ENCODE results near the gene ARSK.

The ARSK gene, protein sequence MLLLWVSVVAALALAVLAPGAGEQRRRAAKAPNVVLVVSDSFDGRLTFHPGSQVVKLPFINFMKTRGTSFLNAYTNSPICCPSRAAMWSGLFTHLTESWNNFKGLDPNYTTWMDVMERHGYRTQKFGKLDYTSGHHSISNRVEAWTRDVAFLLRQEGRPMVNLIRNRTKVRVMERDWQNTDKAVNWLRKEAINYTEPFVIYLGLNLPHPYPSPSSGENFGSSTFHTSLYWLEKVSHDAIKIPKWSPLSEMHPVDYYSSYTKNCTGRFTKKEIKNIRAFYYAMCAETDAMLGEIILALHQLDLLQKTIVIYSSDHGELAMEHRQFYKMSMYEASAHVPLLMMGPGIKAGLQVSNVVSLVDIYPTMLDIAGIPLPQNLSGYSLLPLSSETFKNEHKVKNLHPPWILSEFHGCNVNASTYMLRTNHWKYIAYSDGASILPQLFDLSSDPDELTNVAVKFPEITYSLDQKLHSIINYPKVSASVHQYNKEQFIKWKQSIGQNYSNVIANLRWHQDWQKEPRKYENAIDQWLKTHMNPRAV

DNA sequence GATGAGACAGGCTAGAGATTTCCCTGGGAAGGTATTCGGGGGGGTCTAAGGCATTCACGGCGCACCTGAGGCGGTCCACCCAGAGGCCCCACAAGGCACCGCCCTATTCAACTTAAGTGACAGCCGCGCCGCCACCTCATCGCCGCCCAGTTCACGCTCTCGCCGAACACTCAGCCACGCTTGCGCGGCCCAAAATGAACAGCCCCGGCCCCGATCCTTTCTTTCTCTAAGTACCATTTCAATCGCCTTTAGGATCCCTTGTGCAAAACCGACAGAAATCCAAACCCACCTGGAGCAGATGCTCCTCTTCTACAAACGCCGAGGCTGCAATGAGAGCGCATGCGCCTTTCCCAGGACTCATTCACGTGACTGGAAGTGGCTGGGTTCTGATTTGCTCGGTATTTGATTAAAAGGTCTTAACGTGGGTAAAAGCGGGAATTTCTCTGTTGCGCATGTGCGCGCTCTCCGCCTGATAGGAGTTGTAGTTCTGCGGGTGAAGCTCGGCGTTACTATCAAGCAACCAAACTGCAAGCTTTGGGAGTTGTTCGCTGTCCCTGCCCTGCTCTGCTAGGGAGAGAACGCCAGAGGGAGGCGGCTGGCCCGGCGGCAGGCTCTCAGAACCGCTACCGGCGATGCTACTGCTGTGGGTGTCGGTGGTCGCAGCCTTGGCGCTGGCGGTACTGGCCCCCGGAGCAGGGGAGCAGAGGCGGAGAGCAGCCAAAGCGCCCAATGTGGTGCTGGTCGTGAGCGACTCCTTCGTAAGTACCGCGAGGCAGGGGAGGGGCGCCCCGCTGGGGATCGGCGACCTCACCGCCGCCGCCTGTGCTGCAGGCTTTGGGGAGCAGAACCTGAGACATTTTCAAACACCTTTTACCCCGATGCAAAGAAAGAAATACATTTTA is at the start of gene ARSK, which contains the start of gene SKIC3:
Gene ARSK (plus strand): TSS at position 455 of the 902 bp plus-strand sequence. CDS start 178 bp downstream, at position 633.
Gene SKIC3 (minus strand): TSS at position 331 of the 902 bp plus-strand sequence. CDS start 7,827 bp downstream, outside the sequence.
- H3K36me3 ChIP-seq (ENCODE audit: insufficient read depth, low read length): peaks cover 18% of the 10 kb centered on the region
- peak; percentile 99 for DNase-seq (ENCODE audit: low read depth, low spot score)
- peak within 1 kb of the TSS; percentile 73 for H3K9ac ChIP-seq (ENCODE audit: insufficient read length)
- H3K9me3 ChIP-seq (ENCODE audit: low read depth, low read length): no peaks in the 10 kb centered on the region
- H3K4me3 ChIP-seq: peak within 1 kb of the TSS; percentile 81
- TF ChIP-seq FOXP2 (optimal IDR thresholded peaks at IDR 0.05; ENCODE audit: control extremely low read depth, extremely low read length, insufficient read depth): no peak
- peak; percentile 88 for TF ChIP-seq POLR2AphosphoS5 (IDR thresholded peaks at IDR 0.05; ENCODE audit: borderline replicate concordance, low read depth, low read length)
- H3K27ac ChIP-seq: no peak within 1 kb of the TSS

DNA sequence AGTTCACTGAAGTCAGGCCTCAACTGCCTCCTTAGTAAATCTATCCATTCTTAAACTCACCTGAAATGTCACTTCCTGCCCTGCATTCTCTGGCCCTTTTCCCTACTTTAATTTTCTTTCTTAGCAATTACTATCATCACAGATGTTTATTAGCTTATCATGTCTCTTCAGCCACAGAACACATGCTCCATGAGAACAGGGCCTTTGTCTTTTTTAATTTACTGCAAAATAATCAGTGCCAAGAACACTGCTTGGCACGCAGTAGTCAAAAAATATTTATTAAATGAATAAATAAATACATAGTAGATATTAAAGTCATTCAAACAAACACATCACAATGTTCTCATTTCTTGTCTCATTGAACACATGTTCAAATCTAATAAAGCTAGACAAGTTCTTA is 46.4 kb upstream of the ARSK start:
- Histone ChIP-seq H3K9me3 (ENCODE audit: low read depth, low read length) (no peaks in the 10 kb centered on the region), H3K9ac (ENCODE audit: insufficient read length) (no peak overlapping the region), H3K27ac (no peak overlapping the region), H3K4me3 (no peak overlapping the region), H3K36me3 (ENCODE audit: insufficient read depth, low read length) (peaks cover 72% of the 10 kb centered on the region)
- TF ChIP-seq POLR2AphosphoS5 (IDR thresholded peaks at IDR 0.05; ENCODE audit: borderline replicate concordance, low read depth, low read length): no peak
- TF ChIP-seq EZH2 (IDR thresholded peaks at IDR 0.05): no peak
- no peak for TF ChIP-seq FOXP2 (optimal IDR thresholded peaks at IDR 0.05; ENCODE audit: control extremely low read depth, extremely low read length, insufficient read depth)
- DNase-seq (ENCODE audit: low read depth, low spot score): no peak

DNA sequence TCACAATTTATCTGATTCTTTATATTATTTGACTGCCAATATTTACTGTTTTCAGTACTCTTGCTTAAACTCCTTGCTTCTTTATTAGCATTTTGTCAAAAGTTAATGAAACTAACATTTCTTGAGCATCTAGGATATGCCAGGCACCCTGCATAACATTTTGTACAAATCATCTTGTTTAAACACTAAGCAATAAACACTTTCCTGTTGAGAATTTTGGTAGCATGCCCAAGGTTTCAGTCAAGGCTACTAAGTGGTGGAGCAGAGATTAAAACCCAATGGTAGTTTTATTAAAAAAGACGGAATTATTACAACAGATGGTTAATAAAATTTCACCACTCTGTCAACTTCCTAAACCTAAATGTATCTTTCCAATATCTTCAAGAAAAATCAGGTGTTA is 43.3 kb upstream of the ARSK start:
- TF ChIP-seq POLR2AphosphoS5 (IDR thresholded peaks at IDR 0.05; ENCODE audit: borderline replicate concordance, low read depth, low read length) (no peak), FOXP2 (optimal IDR thresholded peaks at IDR 0.05; ENCODE audit: control extremely low read depth, extremely low read length, insufficient read depth) (no peak), EZH2 (IDR thresholded peaks at IDR 0.05) (no peak)
- no peak overlapping the region; the same call in 1 of the 2 replicates for H3K4me3 ChIP-seq
- no peaks in the 10 kb centered on the region for H3K9me3 ChIP-seq (ENCODE audit: low read depth, low read length)
- H3K27ac ChIP-seq: peak overlapping the region; percentile 73
- H3K9ac ChIP-seq (ENCODE audit: insufficient read length): no peak overlapping the region
- no peak for DNase-seq (ENCODE audit: low read depth, low spot score)
- H3K36me3 ChIP-seq (ENCODE audit: insufficient read depth, low read length): peaks cover 86% of the 10 kb centered on the region

DNA sequence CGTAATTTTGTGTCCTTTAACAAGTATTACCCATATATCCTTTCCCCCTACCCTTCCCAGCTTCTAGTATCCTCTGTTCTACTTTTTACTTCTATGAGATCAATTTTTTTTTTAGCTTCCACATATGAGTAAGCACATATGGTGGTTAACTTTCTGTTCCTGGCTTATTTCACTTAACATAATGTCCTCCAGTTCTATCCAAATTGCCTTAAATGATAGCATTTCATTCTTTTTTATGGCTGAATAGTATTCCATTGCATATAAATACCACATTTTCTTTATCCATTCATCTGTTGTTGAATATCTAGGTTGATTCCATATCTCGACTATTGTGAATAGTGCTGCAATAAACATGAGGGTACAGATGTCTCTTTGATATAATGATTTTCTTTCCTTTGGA is 36.5 kb upstream of the ARSK start:
- Histone ChIP-seq H3K9me3 (ENCODE audit: low read depth, low read length) (no peaks in the 10 kb centered on the region), H3K9ac (ENCODE audit: insufficient read length) (no peak overlapping the region), H3K27ac (no peak overlapping the region), H3K4me3 (no peak overlapping the region), H3K36me3 (ENCODE audit: insufficient read depth, low read length) (peaks cover 88% of the 10 kb centered on the region)
- no peak for DNase-seq (ENCODE audit: low read depth, low spot score)
- no peak for TF ChIP-seq FOXP2 (optimal IDR thresholded peaks at IDR 0.05; ENCODE audit: control extremely low read depth, extremely low read length, insufficient read depth)
- TF ChIP-seq EZH2 (IDR thresholded peaks at IDR 0.05): no peak
- no peak for TF ChIP-seq POLR2AphosphoS5 (IDR thresholded peaks at IDR 0.05; ENCODE audit: borderline replicate concordance, low read depth, low read length)

DNA sequence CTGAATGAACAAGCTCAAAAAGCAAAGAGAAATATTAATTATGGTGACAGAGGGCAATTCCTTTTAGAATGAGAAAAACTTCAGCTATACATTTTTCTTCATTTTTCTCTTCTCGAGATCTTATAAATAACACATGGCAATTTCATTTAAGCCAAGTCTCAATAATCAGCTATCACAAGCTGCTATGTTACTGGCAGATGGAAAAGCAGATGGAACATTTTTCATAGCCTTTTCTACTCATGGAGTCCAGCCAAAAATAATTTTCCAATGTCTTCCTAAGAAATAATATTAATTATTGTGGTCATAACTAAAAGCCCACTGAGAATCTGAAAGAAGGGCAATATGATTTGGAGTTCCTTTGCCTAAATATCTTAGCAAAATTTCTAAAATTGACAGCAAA is 35.8 kb upstream of the ARSK start:
- Histone ChIP-seq H3K9ac (ENCODE audit: insufficient read length) (no peak overlapping the region), H3K27ac (no peak overlapping the region), H3K4me3 (no peak overlapping the region), H3K9me3 (ENCODE audit: low read depth, low read length) (no peaks in the 10 kb centered on the region), H3K36me3 (ENCODE audit: insufficient read depth, low read length) (peaks cover 86% of the 10 kb centered on the region)
- TF ChIP-seq FOXP2 (optimal IDR thresholded peaks at IDR 0.05; ENCODE audit: control extremely low read depth, extremely low read length, insufficient read depth) (no peak), EZH2 (IDR thresholded peaks at IDR 0.05) (no peak), POLR2AphosphoS5 (IDR thresholded peaks at IDR 0.05; ENCODE audit: borderline replicate concordance, low read depth, low read length) (no peak)
- no peak for DNase-seq (ENCODE audit: low read depth, low spot score)

DNA sequence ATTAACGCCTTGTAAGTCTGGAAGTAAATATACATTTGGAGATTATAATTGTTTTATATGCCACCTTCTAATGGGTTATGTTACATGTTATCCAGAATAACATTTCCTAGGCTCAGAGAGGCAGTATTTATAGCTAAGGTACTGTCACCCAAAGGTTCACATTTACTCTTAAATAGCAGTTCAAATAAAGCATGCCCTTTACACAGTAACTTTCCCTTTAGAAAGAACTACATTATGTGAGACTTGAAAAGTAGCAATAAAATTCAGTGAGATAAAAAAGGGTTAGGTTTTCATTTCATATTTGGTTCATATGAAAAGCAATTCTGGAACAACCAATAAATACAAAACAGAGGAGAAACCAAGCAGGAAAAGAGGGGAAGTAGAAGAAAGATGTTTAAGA is 35.2 kb upstream of the ARSK start:
- TF ChIP-seq FOXP2 (optimal IDR thresholded peaks at IDR 0.05; ENCODE audit: control extremely low read depth, extremely low read length, insufficient read depth) (no peak), EZH2 (IDR thresholded peaks at IDR 0.05) (no peak), POLR2AphosphoS5 (IDR thresholded peaks at IDR 0.05; ENCODE audit: borderline replicate concordance, low read depth, low read length) (no peak)
- Histone ChIP-seq H3K36me3 (ENCODE audit: insufficient read depth, low read length) (peaks cover 86% of the 10 kb centered on the region), H3K27ac (no peak overlapping the region), H3K9me3 (ENCODE audit: low read depth, low read length) (no peaks in the 10 kb centered on the region), H3K9ac (ENCODE audit: insufficient read length) (no peak overlapping the region), H3K4me3 (no peak overlapping the region)
- DNase-seq (ENCODE audit: low read depth, low spot score): no peak

DNA sequence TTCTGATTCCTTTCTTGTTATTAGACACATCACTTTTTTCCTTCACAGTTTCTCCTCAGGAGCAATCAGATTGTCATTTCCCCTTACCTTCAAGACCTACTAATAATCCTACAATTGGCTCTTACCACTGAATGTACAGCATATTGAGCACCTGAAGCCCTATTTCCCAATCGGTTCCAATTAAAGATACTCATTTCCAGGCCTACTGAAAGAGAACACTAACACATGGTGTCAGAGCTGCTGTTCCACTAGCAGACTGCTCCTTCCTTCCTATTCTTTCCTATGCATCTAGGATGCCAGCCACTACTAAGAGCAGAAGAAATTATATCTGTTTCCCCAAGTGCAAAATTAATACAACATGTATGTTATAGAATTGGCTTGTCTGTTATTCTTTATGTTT is 34.7 kb upstream of the ARSK start:
- H3K4me3 ChIP-seq: no peak overlapping the region
- H3K36me3 ChIP-seq (ENCODE audit: insufficient read depth, low read length): peaks cover 86% of the 10 kb centered on the region
- DNase-seq (ENCODE audit: low read depth, low spot score): no peak
- H3K9me3 ChIP-seq (ENCODE audit: low read depth, low read length): no peaks in the 10 kb centered on the region
- no peak overlapping the region for H3K9ac ChIP-seq (ENCODE audit: insufficient read length)
- no peak for TF ChIP-seq POLR2AphosphoS5 (IDR thresholded peaks at IDR 0.05; ENCODE audit: borderline replicate concordance, low read depth, low read length)
- no peak for TF ChIP-seq EZH2 (IDR thresholded peaks at IDR 0.05)
- no peak for TF ChIP-seq FOXP2 (optimal IDR thresholded peaks at IDR 0.05; ENCODE audit: control extremely low read depth, extremely low read length, insufficient read depth)
- no peak overlapping the region for H3K27ac ChIP-seq

DNA sequence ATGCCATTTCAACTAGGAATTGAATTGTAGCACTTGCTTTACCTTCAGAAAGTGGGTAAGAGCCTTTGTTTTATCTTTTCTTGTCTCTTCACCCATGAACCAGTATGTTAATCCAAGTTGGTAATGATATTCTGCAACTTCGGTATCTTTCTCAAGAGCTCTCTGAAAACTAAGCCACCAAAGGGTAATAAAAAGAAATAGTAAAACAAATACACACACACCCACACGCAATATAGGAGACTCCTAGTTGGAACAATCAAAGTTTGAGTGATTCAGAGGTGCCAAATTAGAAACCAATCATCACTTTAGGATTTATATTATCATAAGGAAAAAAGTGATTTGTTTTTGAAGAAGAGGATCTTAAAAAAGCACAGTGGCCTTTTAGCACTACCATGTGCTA is 30.5 kb upstream of the ARSK start:
- no peaks in the 10 kb centered on the region for H3K9me3 ChIP-seq (ENCODE audit: low read depth, low read length)
- DNase-seq (ENCODE audit: low read depth, low spot score): no peak
- TF ChIP-seq POLR2AphosphoS5 (IDR thresholded peaks at IDR 0.05; ENCODE audit: borderline replicate concordance, low read depth, low read length) (no peak), FOXP2 (optimal IDR thresholded peaks at IDR 0.05; ENCODE audit: control extremely low read depth, extremely low read length, insufficient read depth) (no peak), EZH2 (IDR thresholded peaks at IDR 0.05) (no peak)
- H3K27ac ChIP-seq: no peak overlapping the region
- H3K9ac ChIP-seq (ENCODE audit: insufficient read length): no peak overlapping the region
- H3K4me3 ChIP-seq: no peak overlapping the region
- H3K36me3 ChIP-seq (ENCODE audit: insufficient read depth, low read length): peaks cover 85% of the 10 kb centered on the region
